ENCODE measurements around the gene SMARCC1. TPM values are rescaled to one million over a fixed set of nuclear protein-coding genes. Genes with fewer than 3 reads are reported as not detected.

The SMARCC1 gene
- total RNA-seq, 1 donor = 44.5 TPM

- DNase-seq (ENCODE audit: low read depth) = no peak
- no peak for TF ChIP-seq CTCF (IDR thresholded peaks at IDR 0.05; ENCODE audit: insufficient read depth, low read length)
- no peak overlapping the region for H3K4me3 ChIP-seq (ENCODE audit: low read depth, low read length)
Observed at GRCh38 chr3:47629770-47630169, 151.9 kb downstream of the SMARCC1 start.

- no peak for TF ChIP-seq CTCF (IDR thresholded peaks at IDR 0.05; ENCODE audit: insufficient read depth, low read length)
- no peak overlapping the region for H3K4me3 ChIP-seq (ENCODE audit: low read depth, low read length)
- no peak for DNase-seq (ENCODE audit: low read depth)
Observed at GRCh38 chr3:47628426-47628825, 153.3 kb downstream of the SMARCC1 start.

DNA sequence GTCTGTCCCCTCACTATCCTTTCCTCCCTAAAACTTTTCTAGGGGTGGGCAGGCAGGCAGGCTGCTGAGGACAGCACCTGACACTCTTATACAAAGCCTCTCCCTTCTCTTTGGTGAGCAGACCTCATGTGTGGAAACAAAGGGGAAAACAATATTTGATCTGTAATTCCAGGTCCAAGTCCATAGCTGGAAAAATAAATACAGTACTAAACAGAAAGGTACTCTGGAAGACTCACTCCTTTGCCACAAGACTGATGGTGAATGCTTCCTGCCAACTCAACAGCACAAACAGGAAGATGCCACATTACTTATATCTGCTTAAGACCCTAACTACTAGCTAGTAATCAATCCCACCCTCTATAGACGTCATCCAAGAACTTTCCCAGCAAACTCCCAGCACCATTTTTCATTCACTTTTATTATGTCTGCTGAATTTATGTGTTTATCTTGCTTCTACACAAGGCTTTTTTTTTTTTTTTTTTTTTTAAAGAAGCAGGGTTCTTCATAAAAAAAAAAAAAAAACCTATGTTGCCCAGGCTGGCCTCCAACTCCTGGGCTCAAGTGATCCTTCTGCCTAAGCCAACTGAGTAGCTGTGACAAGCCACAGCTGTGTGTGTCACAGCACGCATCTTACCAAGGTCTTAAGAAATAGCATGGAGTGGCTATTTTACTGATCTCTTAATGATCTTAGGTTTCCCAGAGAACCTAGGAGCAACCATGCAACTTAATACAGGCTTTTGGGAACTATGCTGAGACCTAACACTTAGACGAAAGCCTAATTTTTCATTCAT, 158.8 kb downstream of the SMARCC1 start:
- no peak overlapping the region for H3K4me3 ChIP-seq (ENCODE audit: low read depth, low read length)
- no peak for TF ChIP-seq CTCF (IDR thresholded peaks at IDR 0.05; ENCODE audit: insufficient read depth, low read length)
- DNase-seq (ENCODE audit: low read depth) = no peak

- no peak overlapping the region for H3K4me3 ChIP-seq (ENCODE audit: low read depth, low read length)
- TF ChIP-seq CTCF (IDR thresholded peaks at IDR 0.05; ENCODE audit: insufficient read depth, low read length) = no peak
- DNase-seq (ENCODE audit: low read depth) = no peak
Observed at GRCh38 chr3:47617086-47618010, 164.3 kb downstream of the SMARCC1 start.

- DNase-seq (ENCODE audit: low read depth) = no peak
- H3K4me3 ChIP-seq (ENCODE audit: low read depth, low read length) = no peak overlapping the region
- no peak for TF ChIP-seq CTCF (IDR thresholded peaks at IDR 0.05; ENCODE audit: insufficient read depth, low read length)
Observed at GRCh38 chr3:47614788-47615187, 166.9 kb downstream of the SMARCC1 start.

DNA sequence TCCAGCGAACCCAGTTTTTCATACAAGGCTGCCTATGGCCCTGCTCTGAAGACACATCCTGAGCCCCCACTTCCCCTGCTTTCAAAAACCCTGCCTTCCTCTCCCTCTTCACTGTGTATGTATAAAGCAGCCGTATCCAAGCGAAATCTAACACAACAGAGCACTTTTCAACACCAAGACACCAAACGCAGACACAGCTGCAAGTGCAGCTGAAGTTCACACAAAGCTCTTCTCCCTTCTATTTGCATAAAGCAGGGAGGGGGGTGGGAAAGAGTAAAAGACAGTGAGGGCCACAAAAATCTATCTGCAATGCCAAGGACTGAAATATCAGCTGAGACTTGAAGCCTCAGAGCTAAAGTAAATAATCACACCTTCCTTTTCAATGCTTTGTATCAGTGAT, 168.0 kb downstream of the SMARCC1 start:
- no peak overlapping the region for H3K4me3 ChIP-seq (ENCODE audit: low read depth, low read length)
- TF ChIP-seq CTCF (IDR thresholded peaks at IDR 0.05; ENCODE audit: insufficient read depth, low read length) = no peak
- DNase-seq (ENCODE audit: low read depth) = no peak

Data from fibroblast of the aortic adventitia (primary cell).